ENCODE data around the gene COBLL1.
A peak's percentile ranks its signal among the peaks of the same experiment; 100 is the strongest.

Gene COBLL1

GRCh38 chr2:164662066-164662465, 179.6 kb downstream of the COBLL1 start:
- no peak for DNase-seq (ENCODE audit: low read depth)
- no peak overlapping the region for H3K4me3 ChIP-seq (ENCODE audit: low read length)
- TF ChIP-seq CTCF (IDR thresholded peaks at IDR 0.05; ENCODE audit: insufficient read depth, low read depth, low read length, missing control alignments) = no peak

- H3K4me3 ChIP-seq (ENCODE audit: low read length) = no peak overlapping the region
- DNase-seq (ENCODE audit: low read depth) = peak; percentile 56
- no peak for TF ChIP-seq CTCF (IDR thresholded peaks at IDR 0.05; ENCODE audit: insufficient read depth, low read depth, low read length, missing control alignments)
These were observed 180.3 kb downstream of the COBLL1 start for GRCh38 chr2:164661349-164661748.

GRCh38 chr2:164657129-164657528, 184.5 kb downstream of the COBLL1 start:
- TF ChIP-seq CTCF (IDR thresholded peaks at IDR 0.05; ENCODE audit: insufficient read depth, low read depth, low read length, missing control alignments) = no peak
- H3K4me3 ChIP-seq (ENCODE audit: low read length) = no peak overlapping the region
- peak; percentile 94 for DNase-seq (ENCODE audit: low read depth)

- no peak overlapping the region for H3K4me3 ChIP-seq (ENCODE audit: low read length)
- peak; percentile 10 for DNase-seq (ENCODE audit: low read depth)
- TF ChIP-seq CTCF (IDR thresholded peaks at IDR 0.05; ENCODE audit: insufficient read depth, low read depth, low read length, missing control alignments) = no peak
These were observed 185.9 kb downstream of the COBLL1 start for GRCh38 chr2:164655750-164656149.

- no peak overlapping the region for H3K4me3 ChIP-seq (ENCODE audit: low read length)
- TF ChIP-seq CTCF (IDR thresholded peaks at IDR 0.05; ENCODE audit: insufficient read depth, low read depth, low read length, missing control alignments) = no peak
- peak; percentile 78 for DNase-seq (ENCODE audit: low read depth)
These were observed 186.3 kb downstream of the COBLL1 start for GRCh38 chr2:164655336-164655735.

- TF ChIP-seq CTCF (IDR thresholded peaks at IDR 0.05; ENCODE audit: insufficient read depth, low read depth, low read length, missing control alignments) = no peak
- no peak overlapping the region for H3K4me3 ChIP-seq (ENCODE audit: low read length)
- DNase-seq (ENCODE audit: low read depth) = no peak
These were observed 190.3 kb downstream of the COBLL1 start for GRCh38 chr2:164651361-164651760.

GRCh38 chr2:164644036-164644700, 197.5 kb downstream of the COBLL1 start:
- no peak for DNase-seq (ENCODE audit: low read depth)
- TF ChIP-seq CTCF (IDR thresholded peaks at IDR 0.05; ENCODE audit: insufficient read depth, low read depth, low read length, missing control alignments) = no peak
- H3K4me3 ChIP-seq (ENCODE audit: low read length) = no peak overlapping the region

Data from epithelial cell of esophagus (primary cell).